A549 (cell line): ENCODE measurements around the gene LOXL1. TPM values are rescaled to one million over a fixed set of nuclear protein-coding genes. Genes with fewer than 3 reads are reported as not detected.

Experiments used
- ATAC-seq, 2 experiments: fragments of 200-7000 bp in 1 of 2; fragments of >200 bp in 1 of 2; cut with Nextera tagmentation in 1 of 2; cut with Tn5 transposase in 1 of 2; 3 replicates each; pipeline versions ENCODE4 v1.8.0 to v1.9.1; 2018 to 2020; ENCODE audit warnings: mild to moderate bottlenecking in 1 of 2, moderate library complexity in 1 of 2
- CTCF ChIA-PET: fragments of 300-600 bp; sonication (Branson Sonifier 250); formaldehyde crosslinking; extraction: SDS; loops from one replicate; lab custom pipeline; 2021; ENCODE audit warnings: antibody characterized with exemption, inconsistent platforms; lab: Yijun Ruan, JAX
- POLR2A ChIA-PET: fragments of 350-600 bp; formaldehyde crosslinking; extraction: SDS; loops from one replicate; lab custom pipeline; 2021; ENCODE audit warnings: antibody characterized with exemption, inconsistent platforms; lab: Yijun Ruan, JAX
- DNase-seq, 2 experiments: peaks; one replicate each; pipeline versions ENCODE4 v3.0.0 to v3.0.0-alpha.2; 2011 to 2016; ENCODE audit warnings: low read depth in 1 of 2, low spot score in 1 of 2
- FAIRE-seq: peaks from 2 replicates; lab custom pipeline; 2011; peaks lifted over from hg19 to GRCh38; lab: Jason Lieb, UNC
- H3K27ac ChIP-seq, 2 experiments: fragments of >200 bp; sonication (Bioruptor Twin); formaldehyde crosslinking; 3 replicates each; pipeline ENCODE4 v1.5.1; 2016 to 2017
- H3K4me1 ChIP-seq: fragments of >200 bp; sonication (Bioruptor Twin); formaldehyde crosslinking; 3 replicates; pipeline ENCODE4 v1.6.1; 2016
- H3K4me2 ChIP-seq: fragments of >200 bp; sonication (Bioruptor Twin); formaldehyde crosslinking; 3 replicates; pipeline ENCODE4 v1.6.1; 2016
- H3K4me3 ChIP-seq: fragments of >200 bp; sonication (Bioruptor Twin); formaldehyde crosslinking; 3 replicates; pipeline ENCODE4 v1.5.1; 2016
- H3K9me3 ChIP-seq: fragments of >200 bp; sonication (Bioruptor Twin); formaldehyde crosslinking; 3 replicates; pipeline ENCODE4 v1.6.1; 2016
- ATOH8 ChIP-seq: fragments of 250-450 bp; sonication (Bioruptor Pico); IDR thresholded peaks from 2 replicates; pipeline ENCODE4 v1.5.0; 2020; ENCODE audit warnings: low read depth, mild to moderate bottlenecking, moderate library complexity
- CEBPB ChIP-seq, 2 experiments: fragments of >200 bp in 1 of 2; sonication (Bioruptor Twin) in 1 of 2; formaldehyde crosslinking in 1 of 2; IDR thresholded peaks; 2 replicates each; pipeline ENCODE4 v1.6.1; 2012 to 2016
- CHD2 ChIP-seq: fragments of 150-350 bp; IDR thresholded peaks from 2 replicates; pipeline ENCODE4 v1.6.1; 2014; ENCODE audit warnings: low read length; ENCODE audit not compliant: partially characterized antibody
- EHMT2 ChIP-seq: fragments of 200-600 bp; sonication (generic); IDR thresholded peaks from 2 replicates; pipeline ENCODE4 v1.6.1; 2016; ENCODE audit warnings: antibody characterized with exemption, low read depth, mild to moderate bottlenecking, moderate library complexity
- EP300 ChIP-seq, 2 experiments: fragments of >200 bp; sonication (Bioruptor Twin); formaldehyde crosslinking; IDR thresholded peaks; 2 replicates in 1 of 2; 3 replicates in 1 of 2; pipeline ENCODE4 v1.6.1; 2016 to 2017
- FOSB ChIP-seq: fragments of 250-450 bp; sonication (Bioruptor Pico); IDR thresholded peaks from 2 replicates; pipeline ENCODE4 v1.5.0; 2020; ENCODE audit warnings: mild to moderate bottlenecking, moderate library complexity
- FOSL2 ChIP-seq, 2 experiments: fragments of 450-650 bp in 1 of 2; fragments of >200 bp in 1 of 2; sonication (Bioruptor Twin) in 1 of 2; formaldehyde crosslinking; IDR thresholded peaks; 2 replicates each; pipeline versions ENCODE4 v1.5.0 to v1.6.1; 2016 to 2020; ENCODE audit warnings: mild to moderate bottlenecking in 1 of 2, moderate library complexity in 1 of 2
- GATA3 ChIP-seq: IDR thresholded peaks from 2 replicates; pipeline ENCODE4 v1.6.1; 2012; ENCODE audit warnings: borderline replicate concordance
- HEYL ChIP-seq: fragments of 250-450 bp; sonication (Bioruptor Pico); IDR thresholded peaks from 2 replicates; pipeline ENCODE4 v1.8.0; 2021; ENCODE audit warnings: mild to moderate bottlenecking, moderate library complexity
- JUN ChIP-seq, 2 experiments: fragments of >200 bp; sonication (Bioruptor Twin); formaldehyde crosslinking; IDR thresholded peaks; 2 replicates in 1 of 2; 3 replicates in 1 of 2; pipeline ENCODE4 v1.6.1; 2016 to 2017
- KDM1A ChIP-seq: fragments of 200-600 bp; sonication (generic); IDR thresholded peaks from 2 replicates; pipeline ENCODE4 v1.6.1; 2016; ENCODE audit warnings: low read depth, mild to moderate bottlenecking
- NPAS2 ChIP-seq: fragments of 250-450 bp; sonication (Bioruptor Pico); IDR thresholded peaks from 2 replicates; pipeline ENCODE4 v1.8.0; 2022; ENCODE audit warnings: mild to moderate bottlenecking, moderate library complexity, borderline replicate concordance
- NR3C1 ChIP-seq: fragments of >200 bp; sonication (Bioruptor Twin); formaldehyde crosslinking; IDR thresholded peaks from 3 replicates; pipeline ENCODE4 v1.6.1; 2017
- PBX3 ChIP-seq: IDR thresholded peaks from 2 replicates; pipeline ENCODE4 v1.6.1; 2012
- POLR2A ChIP-seq: IDR thresholded peaks from 2 replicates; pipeline ENCODE4 v1.6.1; 2012; ENCODE audit warnings: mild to moderate bottlenecking, low read length
- RAD21 ChIP-seq, 2 experiments: fragments of >200 bp in 1 of 2; sonication (Bioruptor Twin) in 1 of 2; formaldehyde crosslinking in 1 of 2; IDR thresholded peaks in 1 of 2; conservative IDR thresholded peaks in 1 of 2; 2 replicates in 1 of 2; 3 replicates in 1 of 2; pipeline ENCODE4 v1.6.1; 2012 to 2018; ENCODE audit warnings: inconsistent platforms in 1 of 2
- RCOR1 ChIP-seq: fragments of 150-350 bp; IDR thresholded peaks from 2 replicates; pipeline ENCODE4 v1.6.1; 2014; ENCODE audit warnings: antibody characterized with exemption, low read length, low read depth
- RFX5 ChIP-seq: fragments of 450-650 bp; IDR thresholded peaks from 2 replicates; pipeline ENCODE4 v1.7.1; 2014; ENCODE audit warnings: antibody characterized with exemption, mild to moderate bottlenecking, moderate library complexity
- SMC3 ChIP-seq: fragments of >200 bp; sonication (Bioruptor Twin); formaldehyde crosslinking; IDR thresholded peaks from 3 replicates; pipeline ENCODE4 v1.6.1; 2018; ENCODE audit warnings: inconsistent platforms
- SREBF2 ChIP-seq: fragments of 450-650 bp; IDR thresholded peaks from 2 replicates; pipeline ENCODE4 v1.6.1; 2014; ENCODE audit warnings: mild to moderate bottlenecking, moderate library complexity
- TP53 ChIP-seq: fragments of 250-450 bp; sonication (Bioruptor Pico); IDR thresholded peaks from 2 replicates; pipeline ENCODE4 v1.5.0; 2021; ENCODE audit warnings: mild to moderate bottlenecking, moderate library complexity
- USF2 ChIP-seq: fragments of 450-650 bp; IDR thresholded peaks from 2 replicates; pipeline ENCODE4 v1.6.1; 2014; ENCODE audit warnings: antibody characterized with exemption
- ZFP36 ChIP-seq: fragments of 450-650 bp; IDR thresholded peaks from 2 replicates; pipeline ENCODE4 v1.6.1; 2014; ENCODE audit warnings: borderline replicate concordance; ENCODE audit not compliant: partially characterized antibody
- ZNF302 ChIP-seq: fragments of 250-450 bp; sonication (Bioruptor Pico); IDR thresholded peaks from 2 replicates; pipeline ENCODE4 v1.9.0; 2021; ENCODE audit warnings: inconsistent platforms, mild to moderate bottlenecking, moderate library complexity
- WGBS: methylation state at CpG from one replicate; pipeline ENCODE4 v1.1.6; 2017; ENCODE audit errors: missing lambda C conversion rate; 5-methylcytosine and 5-hydroxymethylcytosine counted together
- polyA minus RNA-seq: library from RNA; depleted of rRNA, polyadenylated mRNA; stranded (reverse); fragments of >200 nt; gene quantifications from 2 replicates; pipeline ENCODE4 v1.2.3, GENCODE V29; 2011; rRNA and poly(A)+ RNA removed
- polyA plus RNA-seq, 4 experiments: library from polyadenylated mRNA; depleted of rRNA in 3 of 4; stranded (reverse); fragments of >200 nt; fragmentation: RNase III in 1 of 4; extraction: RNeasy Plus Mini Kit Qiagen cat#74134 plus additional on column Dnase treatment in 1 of 4; gene quantifications; 2 replicates in 3 of 4; 3 replicates in 1 of 4; pipeline ENCODE4 v1.2.3, GENCODE V29; 2011 to 2017

The LOXL1 gene
- polyA plus RNA-seq (2011; rRNA removed), result 0.65 and 0.90 TPM in 2 replicates
- polyA plus RNA-seq (2012; cell fraction: cytosol; rRNA removed), result 0.67 and 1.4 TPM in 2 replicates
- 0.58 and 0.61 TPM in 2 replicates for polyA plus RNA-seq (2012; cell fraction: nucleus; rRNA removed)
- polyA plus RNA-seq (2017; fragmentation: RNase III; extraction: RNeasy Plus Mini Kit Qiagen cat#74134 plus additional on column Dnase treatment), result 0.29 to 0.62 TPM (median 0.44 TPM) in 3 replicates
- not detected in 2 replicates for polyA minus RNA-seq

GRCh38 chr15:73926219-73927002, at the start of gene LOXL1:
LOXL1 (plus strand) TSS chr15:73926462; CDS start chr15:73926784, 322 bp downstream.
- WGBS, result 93% methylated on average over 24 of the region's 47 CpGs
- H3K4me1 ChIP-seq, result peaks cover 19% of the 10 kb centered on the region

GRCh38 chr15:73879426-73879825, 46.8 kb upstream of the LOXL1 start:
- Histone ChIP-seq H3K4me1 (no peaks in the 10 kb centered on the region), H3K27ac (no peak overlapping the region), H3K4me3 (no peak overlapping the region), H3K9me3 (no peaks in the 10 kb centered on the region), H3K4me2 (no peak overlapping the region)
- ChIA-PET CTCF (no interaction called here), POLR2A (no interaction called here)
- TF ChIP-seq ZFP36 (no peak), CEBPB (IDR thresholded peaks at IDR 0.05) (no peak), PBX3 (no peak), SMC3 (no peak), JUN (IDR thresholded peaks at IDR 0.05) (no peak), ATOH8 (CRISPR knock-in tag) (no peak), FOSL2 (IDR thresholded peaks at IDR 0.05) (no peak), FOSL2 (CRISPR knock-in tag; IDR thresholded peaks at IDR 0.05) (no peak), GATA3 (no peak), RAD21 (conservative IDR thresholded peaks at IDR 0.05 in 1 of 2, IDR thresholded peaks at IDR 0.05 in 1 of 2) (no peak), USF2 (no peak), RFX5 (no peak), NPAS2 (no peak), TP53 (CRISPR knock-in tag) (no peak), KDM1A (no peak), POLR2A (no peak), HEYL (CRISPR knock-in tag) (no peak)
- ATAC-seq (no peak), DNase-seq (no peak), FAIRE-seq (no peak)
- 10% methylated on average over 3 of the region's 3 CpGs for WGBS

More at GRCh38 chr15:73926219-73927002, at the start of gene LOXL1:
- TF ChIP-seq SREBF2 (no peak), ZNF302 (CRISPR knock-in tag) (no peak), EP300 (IDR thresholded peaks at IDR 0.05) (no peak), FOSB (no peak), RCOR1 (no peak), CHD2 (no peak), NR3C1 (no peak), EHMT2 (no peak), ZFP36 (no peak)
- Histone ChIP-seq H3K4me3 (peak within 1 kb of the TSS; percentile 53), H3K9me3 (no peaks in the 10 kb centered on the region), H3K4me2 (peak within 1 kb of the TSS; percentile 85), H3K27ac (peak within 1 kb of the TSS; percentile 75 to 86)
- ChIA-PET POLR2A (no interaction called here), CTCF (interaction anchor here (1.1 to 2.4 kb wide), 6 partner anchors 9 to 226 kb away, joined by 3 to 8 read pairs (median 6); no protein-coding TSS in a partner anchor)
- DNase-seq, result no peak
- ATAC-seq, result no peak
- FAIRE-seq, result no peak
